ENCODE measurements around the gene SATB2. TPM values are rescaled to one million over a fixed set of nuclear protein-coding genes. Genes with fewer than 3 reads are reported as not detected.

SATB2 gene
- total RNA-seq, 1 experiment from 2014 or later, result 22.1 TPM

- TF ChIP-seq ATF3 (CRISPR knock-in tag; conservative IDR thresholded peaks at IDR 0.05), result no peak
- TF ChIP-seq SP1 (CRISPR knock-in tag; conservative IDR thresholded peaks at IDR 0.05), result no peak
- TF ChIP-seq USF2 (CRISPR knock-in tag; IDR thresholded peaks at IDR 0.05), result no peak
- TF ChIP-seq NR2C2 (CRISPR knock-in tag; IDR thresholded peaks at IDR 0.05), result no peak
- TF ChIP-seq IRF2 (CRISPR knock-in tag; IDR thresholded peaks at IDR 0.05; ENCODE audit: borderline replicate concordance, low read depth), result no peak
- TF ChIP-seq IRF1 (CRISPR knock-in tag; IDR thresholded peaks at IDR 0.05), result no peak
- no peak for TF ChIP-seq ERG (CRISPR knock-in tag; IDR thresholded peaks at IDR 0.05)
- no peak for TF ChIP-seq E2F4 (CRISPR knock-in tag; IDR thresholded peaks at IDR 0.05; ENCODE audit: borderline replicate concordance, low read depth)
- no peak for TF ChIP-seq PRDM15 (CRISPR knock-in tag; IDR thresholded peaks at IDR 0.05)
These were observed 17.6 kb downstream of the SATB2 start (continued) for GRCh38 chr2:199440118-199440517.

- DNase-seq (ENCODE audit: low spot score) (no peak), ATAC-seq (no peak)
- ChIA-PET POLR2A (no interaction called here), CTCF (interaction anchor here (0.9 to 1.7 kb wide), 2 partner anchors 24 to 31 kb away, joined by 4 read pairs; no protein-coding TSS in a partner anchor)
- H3K4me3 Mint-ChIP-seq, result no peak overlapping the region
- peak overlapping the region; percentile 82 for H3K27ac Mint-ChIP-seq
- H3K9me3 Mint-ChIP-seq, result no peaks in the 10 kb centered on the region
- no peaks in the 10 kb centered on the region for H3K27me3 Mint-ChIP-seq (ENCODE audit: low read depth)
- TF ChIP-seq JAZF1 (CRISPR knock-in tag; IDR thresholded peaks at IDR 0.05), result no peak
- TF ChIP-seq GABPB1 (CRISPR knock-in tag; IDR thresholded peaks at IDR 0.05), result no peak
- no peak for TF ChIP-seq GTF2I (CRISPR knock-in tag; conservative IDR thresholded peaks at IDR 0.05)
- no peak for TF ChIP-seq USF2 (CRISPR knock-in tag; IDR thresholded peaks at IDR 0.05)
- TF ChIP-seq RORB (CRISPR knock-in tag; IDR thresholded peaks at IDR 0.05), result no peak
- no peak for TF ChIP-seq ZNF317 (CRISPR knock-in tag; IDR thresholded peaks at IDR 0.05; ENCODE audit: borderline replicate concordance, low read depth)
- TF ChIP-seq IRF2 (CRISPR knock-in tag; IDR thresholded peaks at IDR 0.05; ENCODE audit: borderline replicate concordance, low read depth), result no peak
- no peak for TF ChIP-seq NFYB (CRISPR knock-in tag; conservative IDR thresholded peaks at IDR 0.05; ENCODE audit: low read depth)
- TF ChIP-seq CBFB (CRISPR knock-in tag; IDR thresholded peaks at IDR 0.05; ENCODE audit: low read depth), result no peak
- TF ChIP-seq MLX (CRISPR knock-in tag; IDR thresholded peaks at IDR 0.05), result no peak
- no peak for TF ChIP-seq ZNF263 (CRISPR knock-in tag; IDR thresholded peaks at IDR 0.05; ENCODE audit: low read depth)
- no peak for TF ChIP-seq ATF2 (CRISPR knock-in tag; IDR thresholded peaks at IDR 0.05; ENCODE audit: borderline replicate concordance, low read depth)
- TF ChIP-seq EMX1 (CRISPR knock-in tag; IDR thresholded peaks at IDR 0.05), result no peak
- TF ChIP-seq SMAD3 (CRISPR knock-in tag; IDR thresholded peaks at IDR 0.05; ENCODE audit: borderline replicate concordance), result no peak
- no peak for TF ChIP-seq ELF4 (CRISPR knock-in tag; IDR thresholded peaks at IDR 0.05; ENCODE audit: low read depth)
- no peak for TF ChIP-seq HMGA2 (CRISPR knock-in tag; IDR thresholded peaks at IDR 0.05)
- TF ChIP-seq MYBL2 (CRISPR knock-in tag; IDR thresholded peaks at IDR 0.05), result no peak
- no peak for TF ChIP-seq ZSCAN18 (CRISPR knock-in tag; IDR thresholded peaks at IDR 0.05)
- H3K36me3 Mint-ChIP-seq, result no peaks in the 10 kb centered on the region
- H3K4me1 Mint-ChIP-seq, result peaks cover 58% of the 10 kb centered on the region
These were observed 18.2 kb downstream of the SATB2 start for GRCh38 chr2:199439542-199439941.

Data from WTC11 (cell line).